CD4-positive, CD25-positive, alpha-beta regulatory T cell (primary cell): ENCODE measurements around the gene MLN. TPM values are rescaled to one million over a fixed set of nuclear protein-coding genes. Genes with fewer than 3 reads are reported as not detected.

Experiments
- ATAC-seq, 2 donors: fragments of 150-1000 bp; cut with Tn5 transposase; one replicate each; pipeline ENCODE4 v1.10.0; 2021; ENCODE audit warnings: low read depth in 2 of 2, moderate number of reproducible peaks in 2 of 2, moderate library complexity in 1 of 2
- DNase-seq, 3 donors: peaks; one replicate each; pipeline versions ENCODE4 v3.0.0 to v3.0.0-alpha.2; 2012 to 2022; ENCODE audit warnings: mixed read lengths in 1 of 3
- H3K27ac ChIP-seq: one replicate; pipeline ENCODE4 v1.7.0; 2013; ENCODE audit warnings: mild to moderate bottlenecking, low read length; ENCODE audit not compliant: insufficient read depth, poor library complexity, severe bottlenecking
- H3K27me3 ChIP-seq: one replicate; pipeline ENCODE4 v1.7.0; 2013; ENCODE audit warnings: low read length; ENCODE audit not compliant: control insufficient read depth, insufficient read depth
- H3K36me3 ChIP-seq: one replicate; pipeline ENCODE4 v1.7.0; 2013; ENCODE audit warnings: mild to moderate bottlenecking, low read length, moderate library complexity; ENCODE audit not compliant: control insufficient read depth, insufficient read depth
- H3K4me1 ChIP-seq: 2 replicates; pipeline ENCODE4 v1.7.0; 2013; ENCODE audit warnings: mild to moderate bottlenecking, low read length; ENCODE audit not compliant: insufficient read depth, control insufficient read depth, poor library complexity, severe bottlenecking
- H3K4me3 ChIP-seq: one replicate; pipeline ENCODE4 v1.7.0; 2013; ENCODE audit warnings: low read depth, mild to moderate bottlenecking, low read length, moderate library complexity
- H3K9me3 ChIP-seq, 2 experiments: 1 replicate in 1 of 2; 2 replicates in 1 of 2; pipeline ENCODE4 v1.7.0; 2013; ENCODE audit warnings: low read length in 2 of 2, mild to moderate bottlenecking in 1 of 2, moderate library complexity in 1 of 2; ENCODE audit not compliant: control insufficient read depth in 2 of 2
- H3K27ac Mint-ChIP-seq, 3 donors: one replicate each; pipeline ENCODE4 v1.8.0; 2020 to 2022; ENCODE audit warnings: mild to moderate bottlenecking in 3 of 3, mixed read lengths in 3 of 3, moderate library complexity in 2 of 3
- H3K27me3 Mint-ChIP-seq: one replicate; pipeline ENCODE4 v1.8.0; 2022; ENCODE audit warnings: mild to moderate bottlenecking, mixed read lengths
- H3K36me3 Mint-ChIP-seq: one replicate; pipeline ENCODE4 v1.8.0; 2020; ENCODE audit warnings: mixed read lengths
- H3K4me1 Mint-ChIP-seq, 4 donors: one replicate each; pipeline ENCODE4 v1.8.0; 2020 to 2022; ENCODE audit warnings: mixed read lengths in 4 of 4, mild to moderate bottlenecking in 1 of 4
- H3K4me3 Mint-ChIP-seq, 4 donors: one replicate each; pipeline ENCODE4 v1.8.0; 2020 to 2022; ENCODE audit warnings: mild to moderate bottlenecking in 4 of 4, mixed read lengths in 4 of 4, moderate library complexity in 3 of 4
- H3K9me3 Mint-ChIP-seq, 7 donors: one replicate each; pipeline ENCODE4 v1.8.0; 2020 to 2022; ENCODE audit warnings: mixed read lengths in 7 of 7, mild to moderate bottlenecking in 3 of 7, moderate library complexity in 2 of 7
- polyA plus RNA-seq, 4 donors: library from polyadenylated mRNA; unstranded; fragments of 300-500 nt; fragmentation: Illumina TruSeq; gene quantifications; one replicate each; pipeline ENCODE4 v1.2.3, GENCODE V29; 2021
- total RNA-seq: library from RNA; stranded (reverse); gene quantifications from one replicate; pipeline ENCODE4 v1.2.3, GENCODE V29; 2022

Gene MLN
- total and polyA plus RNA-seq, 5 donors from 2014 or later = not detected

GRCh38 chr6:33823806-33824205 is 20.0 kb upstream of the MLN start:
- no peak for DNase-seq
- ATAC-seq = no peak
- no peaks in the 10 kb centered on the region for H3K9me3 ChIP-seq
- H3K27ac Mint-ChIP-seq = no peak overlapping the region
- no peaks in the 10 kb centered on the region for H3K27me3 ChIP-seq
- H3K4me3 Mint-ChIP-seq = no peak overlapping the region
- no peaks in the 10 kb centered on the region for H3K4me1 ChIP-seq
- no peaks in the 10 kb centered on the region for H3K36me3 Mint-ChIP-seq
- no peak overlapping the region for H3K27ac ChIP-seq
- H3K9me3 Mint-ChIP-seq = no peaks in the 10 kb centered on the region
- peaks cover 20% of the 10 kb centered on the region for H3K27me3 Mint-ChIP-seq
- H3K36me3 ChIP-seq = no peaks in the 10 kb centered on the region
- no peak overlapping the region for H3K4me3 ChIP-seq
- H3K4me1 Mint-ChIP-seq = peaks cover 0 to 5% (median 2%) of the 10 kb centered on the region in 4 donors

- no peaks in the 10 kb centered on the region for H3K36me3 Mint-ChIP-seq
- peaks cover 0 to 10% (median 2%) of the 10 kb centered on the region in 4 donors for H3K4me1 Mint-ChIP-seq
- H3K27ac ChIP-seq = no peak overlapping the region
- peak overlapping the region in 2 of 3 donors; percentile 2 to 72 for H3K27ac Mint-ChIP-seq
- H3K27me3 Mint-ChIP-seq = peaks cover 19% of the 10 kb centered on the region
- no peaks in the 10 kb centered on the region for H3K9me3 Mint-ChIP-seq
- no peak overlapping the region for H3K4me3 ChIP-seq
- no peaks in the 10 kb centered on the region for H3K4me1 ChIP-seq
- ATAC-seq = no peak
- DNase-seq = no peak
- H3K9me3 ChIP-seq = no peaks in the 10 kb centered on the region
- no peaks in the 10 kb centered on the region for H3K36me3 ChIP-seq
- no peaks in the 10 kb centered on the region for H3K27me3 ChIP-seq
- H3K4me3 Mint-ChIP-seq = no peak overlapping the region
These were observed 19.0 kb upstream of the MLN start for GRCh38 chr6:33822575-33823395.

- H3K9me3 ChIP-seq = no peaks in the 10 kb centered on the region
- Mint-ChIP-seq H3K36me3 (no peaks in the 10 kb centered on the region), H3K4me3 (no peak overlapping the region), H3K27ac (no peak overlapping the region), H3K4me1 (peaks cover 0 to 10% (median 2%) of the 10 kb centered on the region in 4 donors), H3K27me3 (peaks cover 18% of the 10 kb centered on the region), H3K9me3 (no peaks in the 10 kb centered on the region)
- H3K4me3 ChIP-seq = no peak overlapping the region
- H3K36me3 ChIP-seq = no peaks in the 10 kb centered on the region
- H3K4me1 ChIP-seq = no peaks in the 10 kb centered on the region
- ATAC-seq (no peak), DNase-seq (no peak)
- no peak overlapping the region for H3K27ac ChIP-seq
- H3K27me3 ChIP-seq = no peaks in the 10 kb centered on the region
These were observed 17.1 kb upstream of the MLN start for GRCh38 chr6:33820784-33821520.

GRCh38 chr6:33820243-33820642 is 16.4 kb upstream of the MLN start:
- no peaks in the 10 kb centered on the region for H3K27me3 ChIP-seq
- ATAC-seq = no peak
- peaks cover 0 to 10% (median 2%) of the 10 kb centered on the region in 4 donors for H3K4me1 Mint-ChIP-seq

GRCh38 chr6:33819021-33819420 is 15.2 kb upstream of the MLN start:
- peaks cover 23% of the 10 kb centered on the region for H3K27me3 Mint-ChIP-seq
- H3K36me3 Mint-ChIP-seq = no peaks in the 10 kb centered on the region
- no peaks in the 10 kb centered on the region for H3K27me3 ChIP-seq
- H3K36me3 ChIP-seq = no peaks in the 10 kb centered on the region
- no peak overlapping the region for H3K27ac ChIP-seq
- no peaks in the 10 kb centered on the region for H3K9me3 Mint-ChIP-seq
- H3K4me1 Mint-ChIP-seq = peaks cover 0 to 10% (median 2%) of the 10 kb centered on the region in 4 donors
- peak overlapping the region in 1 of 3 donors; percentile 61 for H3K27ac Mint-ChIP-seq
- no peaks in the 10 kb centered on the region for H3K4me1 ChIP-seq
- no peaks in the 10 kb centered on the region for H3K9me3 ChIP-seq
- no peak overlapping the region for H3K4me3 ChIP-seq
- no peak for ATAC-seq
- no peak overlapping the region for H3K4me3 Mint-ChIP-seq
- DNase-seq = no peak

More at GRCh38 chr6:33820243-33820642, 16.4 kb upstream of the MLN start:
- Mint-ChIP-seq H3K4me3 (no peak overlapping the region), H3K36me3 (no peaks in the 10 kb centered on the region), H3K27me3 (peaks cover 18% of the 10 kb centered on the region), H3K27ac (peak overlapping the region in 1 of 3 donors; percentile 35), H3K9me3 (no peaks in the 10 kb centered on the region)
- no peaks in the 10 kb centered on the region for H3K36me3 ChIP-seq
- H3K9me3 ChIP-seq = no peaks in the 10 kb centered on the region
- no peak for DNase-seq
- H3K4me3 ChIP-seq = no peak overlapping the region
- H3K4me1 ChIP-seq = no peaks in the 10 kb centered on the region
- no peak overlapping the region for H3K27ac ChIP-seq

- Mint-ChIP-seq H3K9me3 (no peaks in the 10 kb centered on the region), H3K4me3 (no peak overlapping the region), H3K27me3 (peaks cover 31% of the 10 kb centered on the region), H3K27ac (no peak overlapping the region), H3K4me1 (peaks cover 0 to 10% (median 2%) of the 10 kb centered on the region in 4 donors), H3K36me3 (no peaks in the 10 kb centered on the region)
- Histone ChIP-seq H3K4me1 (no peaks in the 10 kb centered on the region), H3K9me3 (no peaks in the 10 kb centered on the region), H3K36me3 (no peaks in the 10 kb centered on the region), H3K27me3 (no peaks in the 10 kb centered on the region), H3K4me3 (no peak overlapping the region), H3K27ac (no peak overlapping the region)
- DNase-seq = no peak
- ATAC-seq = no peak
These were observed 14.5 kb upstream of the MLN start for GRCh38 chr6:33818293-33818692.

- H3K27me3 Mint-ChIP-seq = peaks cover 33% of the 10 kb centered on the region
- no peak overlapping the region for H3K27ac Mint-ChIP-seq
- Histone ChIP-seq H3K27me3 (peaks cover 2% of the 10 kb centered on the region), H3K4me3 (no peak overlapping the region), H3K27ac (no peak overlapping the region), H3K36me3 (no peaks in the 10 kb centered on the region), H3K9me3 (no peaks in the 10 kb centered on the region), H3K4me1 (no peaks in the 10 kb centered on the region)
- no peak overlapping the region for H3K4me3 Mint-ChIP-seq
- peaks cover 0 to 10% (median 2%) of the 10 kb centered on the region in 4 donors for H3K4me1 Mint-ChIP-seq
- H3K9me3 Mint-ChIP-seq = no peaks in the 10 kb centered on the region
- DNase-seq (no peak), ATAC-seq (no peak)
- no peaks in the 10 kb centered on the region for H3K36me3 Mint-ChIP-seq
These were observed 13.7 kb upstream of the MLN start for GRCh38 chr6:33817489-33817888.
